CD4-positive, alpha-beta T cell treated with Interleukin-10 for 1 hour (primary cell): ENCODE data around the gene KPNA3.
"Not testable (repeated sequence)": the region's sequence is repeated elsewhere in the genome, so short reads cannot be mapped to it uniquely, and the experiment has no call there.

Source experiments
- DNase-seq: peaks from one replicate; pipeline ENCODE4 v3.0.0-alpha.2; 2020

The KPNA3 gene, protein sequence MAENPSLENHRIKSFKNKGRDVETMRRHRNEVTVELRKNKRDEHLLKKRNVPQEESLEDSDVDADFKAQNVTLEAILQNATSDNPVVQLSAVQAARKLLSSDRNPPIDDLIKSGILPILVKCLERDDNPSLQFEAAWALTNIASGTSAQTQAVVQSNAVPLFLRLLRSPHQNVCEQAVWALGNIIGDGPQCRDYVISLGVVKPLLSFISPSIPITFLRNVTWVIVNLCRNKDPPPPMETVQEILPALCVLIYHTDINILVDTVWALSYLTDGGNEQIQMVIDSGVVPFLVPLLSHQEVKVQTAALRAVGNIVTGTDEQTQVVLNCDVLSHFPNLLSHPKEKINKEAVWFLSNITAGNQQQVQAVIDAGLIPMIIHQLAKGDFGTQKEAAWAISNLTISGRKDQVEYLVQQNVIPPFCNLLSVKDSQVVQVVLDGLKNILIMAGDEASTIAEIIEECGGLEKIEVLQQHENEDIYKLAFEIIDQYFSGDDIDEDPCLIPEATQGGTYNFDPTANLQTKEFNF

GRCh38 chr13:49792550-49793324, at the start of gene KPNA3:
KPNA3 (minus strand) TSS chr13:49792682; CDS start chr13:49792506, 176 bp downstream.
- peak; percentile 97 for DNase-seq

DNA sequence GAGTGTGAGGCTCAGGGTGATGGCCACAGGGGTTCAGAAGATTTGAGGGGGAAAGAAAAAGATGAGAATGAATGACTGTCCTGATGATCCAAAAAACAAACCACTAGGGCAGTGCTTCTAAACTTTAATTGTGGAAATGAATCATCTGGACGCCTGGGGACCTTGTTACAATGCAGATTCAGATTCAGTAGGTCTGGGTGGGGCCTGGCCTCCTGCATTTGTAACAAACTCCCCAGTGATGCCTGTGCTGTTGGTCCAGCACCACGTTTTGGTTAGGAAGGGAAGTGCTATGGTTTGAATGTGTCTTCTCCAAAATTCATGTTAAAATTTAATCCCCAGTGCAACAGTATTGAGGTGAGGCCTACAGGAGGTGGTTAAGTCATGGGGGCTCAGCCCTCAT, 49.5 kb upstream of the KPNA3 start:
- DNase-seq = no peak

- DNase-seq = no peak
Measured at GRCh38 chr13:49840675-49841074, 48.2 kb upstream of the KPNA3 start.

DNA sequence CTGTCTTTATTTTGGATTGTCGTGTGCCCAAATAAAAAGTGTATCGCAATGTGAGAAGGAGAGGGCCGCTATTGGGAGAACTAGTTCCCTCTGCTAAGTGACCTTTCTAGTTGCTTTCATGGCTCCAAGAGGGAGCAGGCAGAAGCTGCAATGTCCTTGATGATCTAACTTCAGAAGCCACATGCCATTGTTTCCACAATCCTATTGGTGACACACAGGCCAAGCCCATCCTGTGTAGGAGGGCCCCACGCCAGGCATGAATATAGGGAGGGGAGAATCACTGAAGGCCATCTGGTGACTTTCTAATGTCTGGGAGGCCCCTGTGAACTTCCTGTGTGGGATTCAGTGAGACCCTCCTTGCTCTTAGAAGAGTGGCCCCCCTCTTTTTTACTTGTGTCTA, 47.8 kb upstream of the KPNA3 start:
- DNase-seq = no peak

- no peak for DNase-seq
Measured at GRCh38 chr13:49838989-49839388, 46.5 kb upstream of the KPNA3 start.

GRCh38 chr13:49836516-49836915, 44.0 kb upstream of the KPNA3 start:
- no peak for DNase-seq

DNA sequence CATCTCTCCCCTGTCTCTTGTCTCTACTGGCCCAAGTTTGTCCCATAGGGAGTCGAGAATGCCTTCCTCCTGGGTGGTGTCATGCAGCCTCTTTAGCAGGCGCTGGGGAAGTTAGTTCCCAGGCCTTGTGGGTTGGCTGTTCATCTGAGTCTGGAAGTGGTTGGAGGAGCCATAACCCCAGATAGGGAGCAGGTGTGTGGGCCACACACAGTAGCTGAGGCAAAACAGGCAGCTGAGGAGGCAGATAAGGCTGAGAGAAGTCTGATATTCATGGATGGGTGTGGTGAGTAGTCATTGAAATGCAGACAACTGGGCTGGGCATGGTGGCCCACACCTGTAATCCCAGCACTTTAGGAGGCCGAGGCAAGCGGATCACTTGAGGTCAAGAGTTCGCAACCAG, 40.9 kb upstream of the KPNA3 start:
- no peak for DNase-seq

- DNase-seq = no peak
Measured at GRCh38 chr13:49831455-49831854, 39.0 kb upstream of the KPNA3 start.

GRCh38 chr13:49830721-49831120, 38.2 kb upstream of the KPNA3 start:
- no peak for DNase-seq

GRCh38 chr13:49829715-49830114, 37.2 kb upstream of the KPNA3 start:
- DNase-seq = no peak

GRCh38 chr13:49828453-49828852, 36.0 kb upstream of the KPNA3 start:
- DNase-seq = no peak

- no peak for DNase-seq
Measured at GRCh38 chr13:49827891-49828290, 35.4 kb upstream of the KPNA3 start.

DNA sequence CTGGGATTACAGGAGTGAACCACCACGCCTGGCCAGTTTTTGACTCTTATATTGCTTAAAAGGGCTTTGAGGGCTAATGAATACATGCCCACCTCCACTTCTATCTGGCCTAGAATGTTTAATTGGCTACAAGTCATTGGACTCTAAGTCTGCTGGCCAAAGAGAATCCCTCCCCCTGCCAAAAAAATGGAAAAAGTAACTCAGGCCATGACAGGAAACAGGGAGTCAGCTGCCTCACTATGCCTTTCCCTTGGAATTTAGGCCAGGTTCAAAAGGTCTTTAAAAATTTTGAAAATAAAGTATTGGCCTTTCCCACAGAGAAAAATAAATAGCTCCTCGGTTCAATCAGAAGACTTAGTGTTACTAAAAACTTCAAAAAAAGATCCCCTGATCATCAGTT, 34.9 kb upstream of the KPNA3 start:
- no peak for DNase-seq

DNA sequence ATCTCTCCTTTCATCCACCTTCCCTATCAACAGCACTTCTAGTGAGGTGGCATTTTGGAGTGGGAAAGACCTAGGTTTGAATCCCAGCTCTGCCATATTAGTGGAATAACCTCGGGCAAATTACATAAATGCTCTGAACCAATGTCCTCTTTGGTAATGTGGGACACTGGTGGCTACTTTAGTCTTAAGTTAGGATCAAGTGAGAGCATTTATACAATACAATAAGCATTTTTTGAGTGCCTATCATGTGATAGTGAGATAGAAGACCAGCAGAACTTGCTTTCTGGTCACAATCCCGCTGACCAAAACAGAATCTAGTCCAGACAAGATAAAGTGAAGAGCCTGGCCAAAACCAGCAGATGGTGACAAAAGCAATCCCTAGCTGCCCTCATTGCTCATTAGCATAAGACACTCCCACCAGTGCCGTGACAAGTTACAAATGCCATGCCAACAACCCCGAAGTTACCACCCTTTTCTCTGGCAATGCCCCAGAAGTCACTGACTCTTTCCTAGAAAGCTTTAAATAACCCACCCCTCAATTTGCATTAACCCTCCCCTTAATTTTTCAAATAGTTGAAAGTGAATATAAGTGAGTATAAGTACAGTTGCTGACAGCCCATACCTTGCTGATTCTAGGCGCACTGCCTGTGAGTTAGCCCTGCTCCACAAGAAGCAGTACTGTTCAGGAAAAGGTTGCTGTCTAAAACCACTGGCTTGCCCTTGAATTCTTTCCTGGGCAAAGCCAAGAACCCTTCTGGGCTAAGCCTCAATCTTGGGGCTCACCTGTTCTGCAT, 28.9 kb upstream of the KPNA3 start:
- DNase-seq = no peak

DNA sequence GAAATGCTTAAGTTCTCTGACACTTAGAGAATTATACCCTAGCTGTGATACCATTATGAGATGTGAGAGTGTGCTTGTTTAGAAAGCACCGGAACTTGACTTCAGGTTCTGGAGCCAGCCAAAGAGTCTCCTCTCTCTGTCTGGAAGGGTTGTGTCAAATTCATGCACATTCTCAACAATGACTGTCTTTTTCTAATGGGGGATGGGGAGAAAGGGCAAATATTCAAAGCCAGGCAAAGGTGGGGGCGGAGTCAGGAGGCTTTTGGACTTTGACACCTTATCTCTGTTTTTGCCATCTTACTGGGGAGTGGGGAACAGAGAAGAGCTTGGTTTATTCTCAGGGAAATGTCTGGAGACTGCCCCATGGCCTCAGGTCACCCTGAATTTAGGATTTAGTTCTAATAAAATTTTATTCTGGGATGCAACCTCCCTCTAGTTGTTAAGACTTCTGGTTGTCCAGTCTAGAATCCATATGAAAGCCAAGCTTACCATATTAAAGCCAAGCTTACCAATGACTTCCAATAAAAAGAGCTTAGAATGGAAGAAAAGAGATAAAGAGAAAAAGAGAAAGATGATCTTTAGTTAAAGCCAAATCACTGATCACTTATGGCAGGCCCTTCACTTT, 28.2 kb upstream of the KPNA3 start:
- no peak for DNase-seq

- not testable (repeated sequence) for DNase-seq
Measured at GRCh38 chr13:49816047-49816446, 23.6 kb upstream of the KPNA3 start.

DNA sequence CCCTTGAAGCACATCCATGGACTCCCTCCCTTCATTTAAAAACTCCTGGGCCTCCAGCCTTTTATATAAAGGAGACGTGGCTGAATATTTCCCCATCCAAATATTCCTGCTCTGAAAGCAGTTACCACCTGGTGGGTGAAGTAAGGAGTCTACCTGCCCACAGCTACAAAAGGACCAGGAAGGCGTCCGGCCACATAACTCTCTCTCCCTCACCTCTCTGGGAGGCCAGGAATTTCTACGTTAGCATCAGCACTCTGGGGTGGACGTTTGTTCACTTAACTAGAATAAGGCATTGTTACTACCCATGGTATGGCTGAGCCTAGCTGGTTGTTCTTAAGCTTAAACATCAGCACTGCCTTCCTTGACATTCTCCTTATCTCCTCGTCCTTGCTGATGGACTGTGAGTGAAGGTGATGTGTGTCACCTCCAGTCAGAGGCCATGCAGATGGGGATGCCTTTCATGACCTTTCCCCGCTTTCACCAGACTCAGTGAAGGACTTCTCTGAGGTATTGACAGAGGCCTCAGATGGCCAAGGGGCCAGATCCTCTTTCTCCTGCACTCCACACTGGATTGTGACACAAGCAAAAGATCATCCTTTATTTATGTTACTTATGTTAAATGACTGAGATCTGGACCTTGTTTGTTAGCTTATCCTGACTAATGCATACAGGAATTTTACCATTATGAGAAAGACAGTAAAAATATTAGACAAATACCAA, 22.2 kb upstream of the KPNA3 start:
- DNase-seq = no peak

GRCh38 chr13:49812812-49813211, 20.3 kb upstream of the KPNA3 start:
- DNase-seq = no peak

- DNase-seq = no peak
Measured at GRCh38 chr13:49811527-49811908, 19.0 kb upstream of the KPNA3 start.

GRCh38 chr13:49810567-49811526, 18.4 kb upstream of the KPNA3 start:
- DNase-seq = no peak

DNA sequence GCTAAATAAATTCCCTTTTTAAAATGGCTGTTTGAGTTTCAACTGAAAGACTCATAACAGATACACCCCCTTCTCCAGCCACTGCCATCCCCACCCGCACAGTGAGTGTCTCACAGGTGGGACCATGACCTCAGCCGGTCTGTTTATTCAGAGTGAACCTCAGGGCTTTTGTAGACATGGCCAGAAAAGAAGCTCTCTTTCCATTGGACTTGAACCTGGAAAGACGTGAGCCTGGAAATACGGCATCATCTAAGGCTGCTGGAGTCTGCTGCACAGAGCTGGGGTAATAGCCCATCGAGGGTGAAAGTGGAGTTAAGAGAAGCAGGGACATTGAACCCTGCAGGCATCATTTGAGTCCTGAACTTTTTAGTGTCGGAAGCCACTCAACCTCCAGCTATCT, 15.2 kb upstream of the KPNA3 start:
- DNase-seq = no peak
